Measurements from ENCODE around the gene BCL2L14. TPM values are rescaled to one million over a fixed set of nuclear protein-coding genes. Genes with fewer than 3 reads are reported as not detected.

The BCL2L14 gene
- total RNA-seq (under 1 TPM; 0.20 to 0.22 TPM), polyA plus RNA-seq (not detected)

GRCh38 chr12:12070674-12071656, at the start of gene BCL2L14:
Gene BCL2L14, plus strand, starts transcription at chr12:12070939. Its CDS starts 8,367 bp downstream, at chr12:12079306.
- peak within 1 kb of the TSS; percentile 57 to 77 (median 75) for H3K4me3 Mint-ChIP-seq
- no peaks in the 10 kb centered on the region for H3K9me3 Mint-ChIP-seq
- H3K27ac ChIP-seq (ENCODE audit: low read depth, low read length), result no peak within 1 kb of the TSS
- H3K36me3 Mint-ChIP-seq, result no peaks in the 10 kb centered on the region
- H3K4me3 ChIP-seq (ENCODE audit: low read length), result peak within 1 kb of the TSS; percentile 55
- H3K4me1 ChIP-seq (ENCODE audit: insufficient read depth, low read length), result peaks cover 16% of the 10 kb centered on the region
- H3K36me3 ChIP-seq (ENCODE audit: insufficient read depth, low read length), result no peaks in the 10 kb centered on the region
- ChIA-PET CTCF (interaction anchor here (0.8 to 1.5 kb wide), 4 partner anchors 11 to 515 kb away, joined by 3 to 5 read pairs (median 4); no protein-coding TSS in a partner anchor), POLR2A (no interaction called here)
- H3K27ac Mint-ChIP-seq, result peak within 1 kb of the TSS in 6 of 8 donors; percentile 6 to 83 (median 32)
- no peaks in the 10 kb centered on the region for H3K9me3 ChIP-seq (ENCODE audit: low read length)
- peaks cover 14 to 20% (median 15%) of the 10 kb centered on the region in 3 donors for H3K4me1 Mint-ChIP-seq
- H3K27me3 ChIP-seq (ENCODE audit: insufficient read depth, low read length, poor library complexity, severe bottlenecking), result no peaks in the 10 kb centered on the region
- peaks cover 13 to 16% of the 10 kb centered on the region in 2 donors for H3K27me3 Mint-ChIP-seq
- no peak for DNase-seq

GRCh38 chr12:12022306-12022936, 48.3 kb upstream of the BCL2L14 start:
- no peak overlapping the region for H3K4me3 Mint-ChIP-seq

DNA sequence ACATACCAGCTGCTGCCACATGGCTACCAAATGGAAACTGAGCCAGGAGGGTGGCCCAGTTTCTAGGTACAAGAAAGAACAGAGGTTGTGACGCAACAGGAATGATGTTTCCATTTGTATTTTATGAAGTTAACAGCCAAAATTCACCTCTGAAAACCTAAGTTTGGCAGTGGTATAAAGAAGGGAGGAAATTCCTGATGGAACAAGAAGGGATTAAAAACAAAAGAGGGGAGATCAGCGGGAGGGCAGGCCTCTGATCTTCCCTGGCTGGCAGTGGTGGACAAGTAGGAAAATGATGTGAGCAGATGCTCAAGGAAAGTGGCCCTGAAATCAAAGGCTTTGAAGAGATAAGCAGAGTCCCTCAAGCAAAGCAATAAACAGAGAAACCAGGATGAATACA, 47.3 kb upstream of the BCL2L14 start:
- peaks cover 13% of the 10 kb centered on the region for H3K4me1 ChIP-seq (ENCODE audit: insufficient read depth, low read length)
- H3K27me3 ChIP-seq (ENCODE audit: insufficient read depth, low read length, poor library complexity, severe bottlenecking), result no peaks in the 10 kb centered on the region
- H3K9me3 ChIP-seq (ENCODE audit: low read length), result no peaks in the 10 kb centered on the region
- Mint-ChIP-seq H3K36me3 (peaks cover 0 to 11% (median 2%) of the 10 kb centered on the region in 3 donors), H3K27me3 (peaks cover 0 to 4% of the 10 kb centered on the region in 2 donors), H3K4me3 (no peak overlapping the region), H3K4me1 (peaks cover 13 to 42% (median 20%) of the 10 kb centered on the region in 3 donors), H3K27ac (peak overlapping the region in 2 of 8 donors; percentile 35 to 50), H3K9me3 (peaks cover 0 to 11% (median 5%) of the 10 kb centered on the region in 5 donors)
- no peak overlapping the region for H3K27ac ChIP-seq (ENCODE audit: low read depth, low read length)
- H3K36me3 ChIP-seq (ENCODE audit: insufficient read depth, low read length), result no peaks in the 10 kb centered on the region
- ChIA-PET POLR2A (no interaction called here), CTCF (no interaction called here)
- DNase-seq, result no peak
- no peak overlapping the region for H3K4me3 ChIP-seq (ENCODE audit: low read length)

More at GRCh38 chr12:12022306-12022936, 48.3 kb upstream of the BCL2L14 start:
- Histone ChIP-seq H3K27ac (ENCODE audit: low read depth, low read length) (no peak overlapping the region), H3K27me3 (ENCODE audit: insufficient read depth, low read length, poor library complexity, severe bottlenecking) (no peaks in the 10 kb centered on the region), H3K4me3 (ENCODE audit: low read length) (no peak overlapping the region), H3K4me1 (ENCODE audit: insufficient read depth, low read length) (peaks cover 14% of the 10 kb centered on the region), H3K36me3 (ENCODE audit: insufficient read depth, low read length) (no peaks in the 10 kb centered on the region), H3K9me3 (ENCODE audit: low read length) (no peaks in the 10 kb centered on the region)
- H3K9me3 Mint-ChIP-seq, result peaks cover 0 to 11% (median 5%) of the 10 kb centered on the region in 5 donors
- CTCF ChIA-PET, result interaction anchor here (1.0 to 1.5 kb wide), 2 partner anchors 11 to 397 kb away, joined by 3 to 4 read pairs; no protein-coding TSS in a partner anchor
- peaks cover 13 to 36% (median 20%) of the 10 kb centered on the region in 3 donors for H3K4me1 Mint-ChIP-seq
- POLR2A ChIA-PET, result no interaction called here
- no peak for DNase-seq
- peaks cover 0 to 6% of the 10 kb centered on the region in 2 donors for H3K27me3 Mint-ChIP-seq
- peak overlapping the region in 5 of 8 donors; percentile 31 to 86 (median 54) for H3K27ac Mint-ChIP-seq
- H3K36me3 Mint-ChIP-seq, result peaks cover 0 to 11% (median 2%) of the 10 kb centered on the region in 3 donors

DNA sequence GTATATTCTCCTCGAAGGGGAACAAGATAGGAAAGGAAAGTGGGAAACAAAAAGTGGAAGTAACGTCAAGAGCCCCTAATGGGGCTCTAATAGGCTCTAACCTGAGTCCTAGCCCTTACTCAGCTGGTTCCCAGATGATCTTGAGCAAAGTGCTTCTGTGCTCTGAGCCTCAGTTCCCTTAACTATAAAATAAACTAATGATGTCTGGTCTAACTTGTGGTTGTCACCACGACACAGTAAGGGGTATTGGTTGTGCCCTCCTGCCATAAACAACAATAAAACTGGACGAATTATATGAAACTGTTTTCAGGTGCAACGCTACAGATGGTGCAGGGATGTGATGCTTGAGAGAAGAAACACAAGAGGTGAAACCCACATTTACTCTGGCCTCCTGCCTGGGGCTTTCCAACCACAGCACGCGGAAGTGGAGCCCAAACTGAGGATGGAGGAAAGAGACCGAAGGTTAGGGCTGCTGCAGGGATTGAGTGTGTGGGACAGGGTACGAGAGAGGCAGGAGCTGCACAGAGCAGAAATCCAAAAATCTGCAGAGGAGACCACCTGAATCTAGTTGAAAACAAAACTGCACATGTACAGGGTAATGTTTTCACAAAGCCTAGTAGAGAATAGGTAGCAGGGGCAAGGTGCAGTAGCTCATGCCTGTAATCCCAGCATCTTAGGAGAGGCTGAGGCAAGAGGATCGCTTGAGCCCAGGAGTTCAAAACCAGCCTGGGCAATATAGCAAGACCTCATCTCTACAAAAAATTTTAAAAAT, 45.6 kb upstream of the BCL2L14 start:
- H3K27ac ChIP-seq (ENCODE audit: low read depth, low read length), result no peak overlapping the region
- Mint-ChIP-seq H3K4me1 (peaks cover 13 to 45% (median 20%) of the 10 kb centered on the region in 3 donors), H3K4me3 (peak overlapping the region; percentile 11 to 56 (median 37)), H3K27ac (peak overlapping the region; percentile 27 to 81 (median 58)), H3K27me3 (peaks cover 0 to 4% of the 10 kb centered on the region in 2 donors), H3K36me3 (peaks cover 0 to 11% (median 2%) of the 10 kb centered on the region in 3 donors), H3K9me3 (peaks cover 0 to 11% (median 5%) of the 10 kb centered on the region in 5 donors)
- H3K36me3 ChIP-seq (ENCODE audit: insufficient read depth, low read length), result no peaks in the 10 kb centered on the region
- CTCF ChIA-PET, result interaction anchor here (1.2 to 3.6 kb wide), 2 partner anchors 16 to 443 kb away, joined by 7 to 17 read pairs; no protein-coding TSS in a partner anchor
- H3K4me3 ChIP-seq (ENCODE audit: low read length), result no peak overlapping the region
- DNase-seq, result peak in 1 of 5 donors; percentile 56
- H3K27me3 ChIP-seq (ENCODE audit: insufficient read depth, low read length, poor library complexity, severe bottlenecking), result no peaks in the 10 kb centered on the region
- H3K4me1 ChIP-seq (ENCODE audit: insufficient read depth, low read length), result peaks cover 13% of the 10 kb centered on the region
- no peaks in the 10 kb centered on the region for H3K9me3 ChIP-seq (ENCODE audit: low read length)
- POLR2A ChIA-PET, result interaction anchor here (0.9 kb wide), 1 partner anchor 15 kb away, joined by 3 read pairs; no protein-coding TSS in a partner anchor

DNA sequence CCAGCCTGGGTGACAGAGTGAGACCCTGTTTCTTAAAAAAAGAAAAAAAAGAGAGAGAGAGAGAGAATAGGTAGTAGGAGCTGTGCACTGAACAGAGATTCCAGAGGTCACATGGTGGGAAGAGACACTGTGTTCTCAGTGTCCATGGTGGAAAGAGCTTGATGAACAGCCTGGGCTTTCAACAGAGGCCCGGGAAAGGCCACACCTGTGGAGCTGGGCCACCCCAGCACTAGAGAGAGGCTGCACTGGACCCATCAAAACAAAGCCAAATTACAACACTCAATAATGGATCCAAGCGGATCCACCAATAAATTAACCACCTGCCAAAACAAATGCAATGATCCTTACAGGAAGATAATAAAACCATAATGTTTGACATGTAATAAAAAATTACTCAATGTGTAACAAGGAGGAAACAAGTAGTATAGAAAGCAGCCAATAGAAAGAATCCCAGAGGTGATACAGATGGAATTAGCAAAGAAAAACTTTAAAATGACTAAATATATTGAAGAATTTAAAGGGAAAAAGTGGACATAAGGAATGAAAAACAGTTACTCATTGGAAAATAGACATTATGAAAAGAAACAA, 44.8 kb upstream of the BCL2L14 start:
- peaks cover 0 to 11% (median 5%) of the 10 kb centered on the region in 5 donors for H3K9me3 Mint-ChIP-seq
- peaks cover 13 to 45% (median 20%) of the 10 kb centered on the region in 3 donors for H3K4me1 Mint-ChIP-seq
- POLR2A ChIA-PET, result interaction anchor here (0.9 kb wide), 1 partner anchor 16 kb away, joined by 3 read pairs; no protein-coding TSS in a partner anchor
- H3K9me3 ChIP-seq (ENCODE audit: low read length), result no peaks in the 10 kb centered on the region
- CTCF ChIA-PET, result interaction anchor here (1.2 to 3.6 kb wide), 2 partner anchors 17 to 444 kb away, joined by 7 to 17 read pairs; no protein-coding TSS in a partner anchor
- no peaks in the 10 kb centered on the region for H3K27me3 ChIP-seq (ENCODE audit: insufficient read depth, low read length, poor library complexity, severe bottlenecking)
- no peak for DNase-seq
- H3K36me3 Mint-ChIP-seq, result peaks cover 0 to 11% (median 2%) of the 10 kb centered on the region in 3 donors
- H3K36me3 ChIP-seq (ENCODE audit: insufficient read depth, low read length), result no peaks in the 10 kb centered on the region
- H3K27ac Mint-ChIP-seq, result peak overlapping the region in 4 of 8 donors; percentile 21 to 76 (median 34)
- H3K27ac ChIP-seq (ENCODE audit: low read depth, low read length), result no peak overlapping the region
- peaks cover 13% of the 10 kb centered on the region for H3K4me1 ChIP-seq (ENCODE audit: insufficient read depth, low read length)
- H3K4me3 Mint-ChIP-seq, result no peak overlapping the region
- H3K4me3 ChIP-seq (ENCODE audit: low read length), result no peak overlapping the region
- peaks cover 0 to 4% of the 10 kb centered on the region in 2 donors for H3K27me3 Mint-ChIP-seq

- peaks cover 0 to 11% (median 5%) of the 10 kb centered on the region in 5 donors for H3K9me3 Mint-ChIP-seq
- H3K27me3 Mint-ChIP-seq, result peaks cover 0 to 2% of the 10 kb centered on the region in 2 donors
- no peak overlapping the region for H3K27ac ChIP-seq (ENCODE audit: low read depth, low read length)
- H3K4me3 ChIP-seq (ENCODE audit: low read length), result no peak overlapping the region
- no peak overlapping the region for H3K4me3 Mint-ChIP-seq
- peaks cover 29 to 61% (median 37%) of the 10 kb centered on the region in 3 donors for H3K4me1 Mint-ChIP-seq
- H3K36me3 ChIP-seq (ENCODE audit: insufficient read depth, low read length), result no peaks in the 10 kb centered on the region
- peak overlapping the region in 2 of 8 donors; percentile 40 to 55 for H3K27ac Mint-ChIP-seq
- ChIA-PET POLR2A (no interaction called here), CTCF (interaction anchor here (0.6 to 1.3 kb wide), 4 partner anchors 16 to 447 kb away, joined by 3 to 4 read pairs (median 3); no protein-coding TSS in a partner anchor)
- H3K9me3 ChIP-seq (ENCODE audit: low read length), result no peaks in the 10 kb centered on the region
- peaks cover 0 to 11% (median 2%) of the 10 kb centered on the region in 3 donors for H3K36me3 Mint-ChIP-seq
- no peaks in the 10 kb centered on the region for H3K27me3 ChIP-seq (ENCODE audit: insufficient read depth, low read length, poor library complexity, severe bottlenecking)
- DNase-seq, result no peak
- H3K4me1 ChIP-seq (ENCODE audit: insufficient read depth, low read length), result peaks cover 27% of the 10 kb centered on the region
Measured at GRCh38 chr12:12028668-12029402, 41.9 kb upstream of the BCL2L14 start.

All from CD8-positive, alpha-beta memory T cell (primary cell).